Activated CD4-positive, alpha-beta T cell treated with anti-CD3 and anti-CD28 coated beads, Interleukin-2, Interleukin-4, amounts not matched to agents 100 ng/mL and 50 ng/mL, durations not matched to agents 16 hours and 8 hours (primary cell): ENCODE data around the gene WNT3.

Experiments
- DNase-seq: peaks from one replicate; pipeline ENCODE4 v3.0.0-alpha.2; 2020; ENCODE audit warnings: low spot score

Gene WNT3

GRCh38 chr17:46834846-46835245, 16.4 kb upstream of the WNT3 start:
- DNase-seq, result no peak

- no peak for DNase-seq
These were observed 15.3 kb upstream of the WNT3 start for GRCh38 chr17:46833840-46834208.

- DNase-seq, result no peak
These were observed 14.7 kb upstream of the WNT3 start for GRCh38 chr17:46832945-46833839.

GRCh38 chr17:46832331-46832821, 13.9 kb upstream of the WNT3 start:
- no peak for DNase-seq

GRCh38 chr17:46831573-46832330, 13.3 kb upstream of the WNT3 start:
- no peak for DNase-seq

- DNase-seq, result no peak
These were observed 8.8 kb upstream of the WNT3 start for GRCh38 chr17:46827274-46827673.

GRCh38 chr17:46826116-46826515, 7.6 kb upstream of the WNT3 start:
- no peak for DNase-seq

GRCh38 chr17:46823657-46824056, 5.2 kb upstream of the WNT3 start:
- no peak for DNase-seq

GRCh38 chr17:46822388-46822921, 4.0 kb upstream of the WNT3 start:
- peak; percentile 46 for DNase-seq

GRCh38 chr17:46821482-46822387, 3.2 kb upstream of the WNT3 start:
- no peak for DNase-seq

GRCh38 chr17:46820592-46821450, 2.3 kb upstream of the WNT3 start:
- DNase-seq, result no peak

GRCh38 chr17:46819906-46820351, 1.4 kb upstream of the WNT3 start:
- no peak for DNase-seq

- DNase-seq, result peak; percentile 17
These were observed 702 bp upstream of the WNT3 start for GRCh38 chr17:46818929-46819859.

GRCh38 chr17:46817901-46818209, 637 bp downstream of the WNT3 start:
- DNase-seq, result no peak

GRCh38 chr17:46817151-46817900, 1.2 kb downstream of the WNT3 start:
- DNase-seq, result no peak

- DNase-seq, result no peak
These were observed 2.8 kb downstream of the WNT3 start for GRCh38 chr17:46815474-46816353.

GRCh38 chr17:46814446-46814845, 4.0 kb downstream of the WNT3 start:
- no peak for DNase-seq

GRCh38 chr17:46813920-46814319, 4.6 kb downstream of the WNT3 start:
- no peak for DNase-seq
